GM12878 (cell line): ENCODE data around the gene CLIC5. TPM values are rescaled to one million over a fixed set of nuclear protein-coding genes. Genes with fewer than 3 reads are reported as not detected.

Experiments used
- ATAC-seq: fragments of 200-7000 bp; cut with Tn5 transposase; 3 replicates; pipeline ENCODE4 v1.9.1; 2020; ENCODE audit warnings: mild to moderate bottlenecking, moderate library complexity
- BruUV-seq: library from RNA; stranded (reverse); fragments of 400-500 nt; replicated peaks from 2 replicates; lab custom pipeline; 2021; lab: Mats Ljungman, UMichigan
- CTCF ChIA-PET: fragments of 300-600 bp; sonication (Branson Sonifier 250); formaldehyde crosslinking; extraction: SDS; loops from one replicate; lab custom pipeline; 2021; ENCODE audit warnings: inconsistent platforms; lab: Yijun Ruan, JAX
- POLR2A ChIA-PET: fragments of 350-600 bp; formaldehyde crosslinking; extraction: SDS; loops from one replicate; lab custom pipeline; 2021; ENCODE audit warnings: inconsistent platforms; lab: Charles Lee
- RAD21 ChIA-PET: fragments of 300-600 bp; sonication (Branson Sonifier 250); formaldehyde crosslinking; loops from one replicate; lab custom pipeline; 2023; ENCODE audit warnings: antibody characterized with exemption; ENCODE audit not compliant: unreplicated experiment; lab: Charles Lee
- SMC1A ChIA-PET: fragments of 300-600 bp; sonication (Branson Sonifier 250); formaldehyde crosslinking; loops from one replicate; lab custom pipeline; 2023; ENCODE audit not compliant: unreplicated experiment, uncharacterized antibody; lab: Charles Lee
- DNase-seq: peaks from one replicate; pipeline ENCODE4 v3.0.0-alpha.2; 2011; ENCODE audit warnings: low read depth, low spot score
- FAIRE-seq: peaks from 3 replicates; lab custom pipeline; 2011; peaks lifted over from hg19 to GRCh38; lab: Jason Lieb, UNC
- H2AFZ ChIP-seq: 2 replicates; pipeline ENCODE4 v1.6.0; 2011; ENCODE audit warnings: low read depth, low read length, control low read depth; ENCODE audit not compliant: control insufficient read depth
- H3K27ac ChIP-seq: 2 replicates; pipeline ENCODE4 v1.5.1; 2011; ENCODE audit warnings: control low read depth; ENCODE audit not compliant: control insufficient read depth, insufficient read depth
- H3K27me3 ChIP-seq, 2 experiments: replicated peaks in 1 of 2; 2 replicates each; pipeline versions ENCODE4 v1.6.0 to v1.6.1; 2011; ENCODE audit warnings: low read length in 1 of 2; ENCODE audit not compliant: control insufficient read depth in 2 of 2, insufficient read depth in 2 of 2
- H3K36me3 ChIP-seq, 2 experiments: 2 replicates each; pipeline ENCODE4 v1.5.1; 2011; ENCODE audit warnings: low read length in 1 of 2; ENCODE audit not compliant: control insufficient read depth in 2 of 2, insufficient read depth in 2 of 2
- H3K4me1 ChIP-seq: 2 replicates; pipeline ENCODE4 v1.6.1; 2011; ENCODE audit warnings: mild to moderate bottlenecking, low read length, moderate library complexity, mixed read lengths; ENCODE audit not compliant: control insufficient read depth, insufficient read depth
- H3K4me2 ChIP-seq: 2 replicates; pipeline ENCODE4 v1.6.0; 2011; ENCODE audit warnings: control low read depth; ENCODE audit not compliant: control insufficient read depth, insufficient read depth
- H3K4me3 ChIP-seq: fragments of 200-600 bp; sonication (generic); 2 replicates; pipeline ENCODE4 v1.5.1; 2016
- H3K79me2 ChIP-seq: 2 replicates; pipeline ENCODE4 v1.6.0; 2011; ENCODE audit warnings: low read length; ENCODE audit not compliant: control insufficient read depth, insufficient read depth
- H3K9ac ChIP-seq: 2 replicates; pipeline ENCODE4 v1.8.0; 2011; ENCODE audit warnings: low read length, control low read depth, mixed read lengths; ENCODE audit not compliant: control insufficient read depth, insufficient read depth
- H3K9me3 ChIP-seq: replicated peaks from 3 replicates; pipeline ENCODE4 v1.5.1; 2011; ENCODE audit warnings: mild to moderate bottlenecking, low read length; ENCODE audit not compliant: control insufficient read depth, insufficient read depth
- H4K20me1 ChIP-seq: 2 replicates; pipeline ENCODE4 v1.6.0; 2011; ENCODE audit not compliant: control insufficient read depth, insufficient read depth
- CBX5 ChIP-seq: sonication (generic); IDR thresholded peaks from 2 replicates; pipeline ENCODE4 v1.6.1; 2016; ENCODE audit warnings: low read depth, moderate library complexity, mild to moderate bottlenecking, inconsistent platforms
- CHD2 ChIP-seq: IDR thresholded peaks from 2 replicates; pipeline ENCODE4 v1.6.1; 2011; ENCODE audit warnings: low read depth, low read length, improper control_type of control experiment, borderline replicate concordance
- FOS ChIP-seq: IDR thresholded peaks from 3 replicates; pipeline ENCODE4 v1.6.1; 2011; ENCODE audit warnings: borderline replicate concordance; ENCODE audit not compliant: insufficient read length; ENCODE audit errors: extremely low read depth
- FOXM1 ChIP-seq: IDR thresholded peaks from 2 replicates; pipeline ENCODE4 v1.6.1; 2012; ENCODE audit warnings: low read depth, mild to moderate bottlenecking, inconsistent platforms, low read length, moderate library complexity
- GABPA ChIP-seq: IDR thresholded peaks from 2 replicates; pipeline ENCODE4 v1.6.1; 2014; ENCODE audit warnings: antibody characterized with exemption, low read depth, mild to moderate bottlenecking, inconsistent platforms
- RFX5 ChIP-seq: IDR thresholded peaks from 2 replicates; pipeline ENCODE4 v1.6.1; 2011; ENCODE audit warnings: low read depth, low read length, improper control_type of control experiment
- SPI1 ChIP-seq: IDR thresholded peaks from 2 replicates; pipeline ENCODE4 v1.6.1; 2011; ENCODE audit warnings: low read depth, mild to moderate bottlenecking, low read length, moderate library complexity, borderline replicate concordance; ENCODE audit not compliant: insufficient read depth
- WGBS: methylation state at CpG from one replicate; pipeline ENCODE4 v1.1.6; 2016; ENCODE audit warnings: low lambda C conversion rate; ENCODE audit not compliant: insufficient replicate concordance, insufficient coverage; ENCODE audit errors: missing lambda C conversion rate; 5-methylcytosine and 5-hydroxymethylcytosine counted together
- in situ Hi-C: fragments of 300-500 bp; cut with MboI; formaldehyde crosslinking; loops from 9 replicates; pipeline ENCODE4 v1.14.3; 2018; ENCODE audit warnings: mixed read lengths
- intact Hi-C: fragments of 100-400 bp; cut with micrococcal nuclease; formaldehyde crosslinking; loops from one replicate; pipeline ENCODE4 v1.14.2; 2022; ENCODE audit not compliant: unreplicated experiment
- polyA plus RNA-seq, 11 experiments: library from polyadenylated mRNA; depleted of rRNA in 4 of 11; unstranded in 6 of 11; stranded (reverse) in 5 of 11; fragments of >200 nt; fragmentation: Nextera tagmentation in 4 of 11; fragmentation: Illumina TruSeq in 1 of 11; extraction: Ambion mirVana in 4 of 11; extraction: Trizol in 1 of 11; gene quantifications; 1 replicate in 1 of 11; 2 replicates in 10 of 11; pipeline versions ENCODE4 v1.2.1 to v1.2.3, GENCODE V29; 2011 to 2016; ENCODE audit warnings: inconsistent platforms in 2 of 11, missing spikeins in 2 of 11, low read depth in 1 of 11
- total RNA-seq, 4 experiments: library from RNA; depleted of rRNA in 3 of 4; stranded (reverse); fragments of >200 nt in 3 of 4; fragmentation: Illumina TruSeq in 1 of 4; extraction: Trizol in 1 of 4; gene quantifications; 2 replicates each; pipeline versions ENCODE4 v1.2.1 to v1.2.3, GENCODE V29; 2013 to 2021
- TF ChIP-seq, protein P1 (sequence below): fragments of 450-650 bp; IDR thresholded peaks from 2 replicates; pipeline ENCODE4 v1.6.1; 2016; ENCODE audit warnings: mild to moderate bottlenecking, moderate library complexity, borderline replicate concordance

CLIC5 gene
- total and polyA plus RNA-seq, 10 of the 15 experiments (the other 5 are each of a cell fraction or from before 2014, with no cell fraction given): 0.01 to 0.08 (median 0.02) TPM; not detected in 7

- DNase-seq (no peak), ATAC-seq (no peak; the same call in 2 of the 3 replicates), FAIRE-seq (no peak)
- Histone ChIP-seq H3K9ac (no peak overlapping the region), H2AFZ (no peak overlapping the region), H3K79me2 (no peaks in the 10 kb centered on the region), H3K4me2 (no peak overlapping the region), H3K27me3 (peaks cover 1 to 3% of the 10 kb centered on the region in 2 experiments; a peak in 1 of 4 replicates), H4K20me1 (no peaks in the 10 kb centered on the region), H3K4me3 (no peak overlapping the region), H3K9me3 (no peaks in the 10 kb centered on the region), H3K27ac (no peak overlapping the region), H3K4me1 (no peaks in the 10 kb centered on the region), H3K36me3 (no peaks in the 10 kb centered on the region)
- in situ Hi-C loops: loop anchor here (10.0 kb wide), 1 partner anchor 1335 kb away; no protein-coding TSS in a partner anchor
- BruUV-seq: no TSS peak
- intact Hi-C loops: loop anchor here (5.0 to 10.0 kb wide), 5 partner anchors 145 to 925 kb away; no protein-coding TSS in a partner anchor
- TF ChIP-seq, protein P1, sequence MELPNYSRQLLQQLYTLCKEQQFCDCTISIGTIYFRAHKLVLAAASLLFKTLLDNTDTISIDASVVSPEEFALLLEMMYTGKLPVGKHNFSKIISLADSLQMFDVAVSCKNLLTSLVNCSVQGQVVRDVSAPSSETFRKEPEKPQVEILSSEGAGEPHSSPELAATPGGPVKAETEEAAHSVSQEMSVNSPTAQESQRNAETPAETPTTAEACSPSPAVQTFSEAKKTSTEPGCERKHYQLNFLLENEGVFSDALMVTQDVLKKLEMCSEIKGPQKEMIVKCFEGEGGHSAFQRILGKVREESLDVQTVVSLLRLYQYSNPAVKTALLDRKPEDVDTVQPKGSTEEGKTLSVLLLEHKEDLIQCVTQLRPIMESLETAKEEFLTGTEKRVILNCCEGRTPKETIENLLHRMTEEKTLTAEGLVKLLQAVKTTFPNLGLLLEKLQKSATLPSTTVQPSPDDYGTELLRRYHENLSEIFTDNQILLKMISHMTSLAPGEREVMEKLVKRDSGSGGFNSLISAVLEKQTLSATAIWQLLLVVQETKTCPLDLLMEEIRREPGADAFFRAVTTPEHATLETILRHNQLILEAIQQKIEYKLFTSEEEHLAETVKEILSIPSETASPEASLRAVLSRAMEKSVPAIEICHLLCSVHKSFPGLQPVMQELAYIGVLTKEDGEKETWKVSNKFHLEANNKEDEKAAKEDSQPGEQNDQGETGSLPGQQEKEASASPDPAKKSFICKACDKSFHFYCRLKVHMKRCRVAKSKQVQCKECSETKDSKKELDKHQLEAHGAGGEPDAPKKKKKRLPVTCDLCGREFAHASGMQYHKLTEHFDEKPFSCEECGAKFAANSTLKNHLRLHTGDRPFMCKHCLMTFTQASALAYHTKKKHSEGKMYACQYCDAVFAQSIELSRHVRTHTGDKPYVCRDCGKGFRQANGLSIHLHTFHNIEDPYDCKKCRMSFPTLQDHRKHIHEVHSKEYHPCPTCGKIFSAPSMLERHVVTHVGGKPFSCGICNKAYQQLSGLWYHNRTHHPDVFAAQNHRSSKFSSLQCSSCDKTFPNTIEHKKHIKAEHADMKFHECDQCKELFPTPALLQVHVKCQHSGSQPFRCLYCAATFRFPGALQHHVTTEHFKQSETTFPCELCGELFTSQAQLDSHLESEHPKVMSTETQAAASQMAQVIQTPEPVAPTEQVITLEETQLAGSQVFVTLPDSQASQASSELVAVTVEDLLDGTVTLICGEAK: no peak
- TF ChIP-seq SPI1 (peak; percentile 52; the same call in 1 of the 2 replicates), GABPA (no peak), CHD2 (no peak), CBX5 (no peak), RFX5 (no peak), FOXM1 (no peak), FOS (no peak)
- 31% methylated on average over 17 of the region's 17 CpGs for WGBS
- RAD21 ChIA-PET: interaction anchor here (0.6 to 2.3 kb wide), 5 partner anchors 8 to 291 kb away, joined by 3 to 14 read pairs (median 3); no protein-coding TSS in a partner anchor
- SMC1A ChIA-PET: interaction anchor here (1.1 to 2.1 kb wide), 4 partner anchors 8 to 488 kb away, joined by 3 to 7 read pairs (median 4); no protein-coding TSS in a partner anchor
- CTCF ChIA-PET: interaction anchor here (0.6 to 2.1 kb wide), 26 partner anchors 8 to 1454 kb away, joined by 3 to 25 read pairs (median 4); no protein-coding TSS in a partner anchor
- POLR2A ChIA-PET: interaction anchor here (0.7 kb wide), 1 partner anchor 1454 kb away, joined by 4 read pairs; no protein-coding TSS in a partner anchor
Observed at GRCh38 chr6:45929421-45930361, 86.0 kb downstream of the CLIC5 start.
